Measurements from ENCODE around the gene PAXIP1.
"Not testable (repeated sequence)": the region's sequence is repeated elsewhere in the genome, so short reads cannot be mapped to it uniquely, and the experiment has no call there.

Gene PAXIP1, protein sequence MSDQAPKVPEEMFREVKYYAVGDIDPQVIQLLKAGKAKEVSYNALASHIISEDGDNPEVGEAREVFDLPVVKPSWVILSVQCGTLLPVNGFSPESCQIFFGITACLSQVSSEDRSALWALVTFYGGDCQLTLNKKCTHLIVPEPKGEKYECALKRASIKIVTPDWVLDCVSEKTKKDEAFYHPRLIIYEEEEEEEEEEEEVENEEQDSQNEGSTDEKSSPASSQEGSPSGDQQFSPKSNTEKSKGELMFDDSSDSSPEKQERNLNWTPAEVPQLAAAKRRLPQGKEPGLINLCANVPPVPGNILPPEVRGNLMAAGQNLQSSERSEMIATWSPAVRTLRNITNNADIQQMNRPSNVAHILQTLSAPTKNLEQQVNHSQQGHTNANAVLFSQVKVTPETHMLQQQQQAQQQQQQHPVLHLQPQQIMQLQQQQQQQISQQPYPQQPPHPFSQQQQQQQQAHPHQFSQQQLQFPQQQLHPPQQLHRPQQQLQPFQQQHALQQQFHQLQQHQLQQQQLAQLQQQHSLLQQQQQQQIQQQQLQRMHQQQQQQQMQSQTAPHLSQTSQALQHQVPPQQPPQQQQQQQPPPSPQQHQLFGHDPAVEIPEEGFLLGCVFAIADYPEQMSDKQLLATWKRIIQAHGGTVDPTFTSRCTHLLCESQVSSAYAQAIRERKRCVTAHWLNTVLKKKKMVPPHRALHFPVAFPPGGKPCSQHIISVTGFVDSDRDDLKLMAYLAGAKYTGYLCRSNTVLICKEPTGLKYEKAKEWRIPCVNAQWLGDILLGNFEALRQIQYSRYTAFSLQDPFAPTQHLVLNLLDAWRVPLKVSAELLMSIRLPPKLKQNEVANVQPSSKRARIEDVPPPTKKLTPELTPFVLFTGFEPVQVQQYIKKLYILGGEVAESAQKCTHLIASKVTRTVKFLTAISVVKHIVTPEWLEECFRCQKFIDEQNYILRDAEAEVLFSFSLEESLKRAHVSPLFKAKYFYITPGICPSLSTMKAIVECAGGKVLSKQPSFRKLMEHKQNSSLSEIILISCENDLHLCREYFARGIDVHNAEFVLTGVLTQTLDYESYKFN

DNA sequence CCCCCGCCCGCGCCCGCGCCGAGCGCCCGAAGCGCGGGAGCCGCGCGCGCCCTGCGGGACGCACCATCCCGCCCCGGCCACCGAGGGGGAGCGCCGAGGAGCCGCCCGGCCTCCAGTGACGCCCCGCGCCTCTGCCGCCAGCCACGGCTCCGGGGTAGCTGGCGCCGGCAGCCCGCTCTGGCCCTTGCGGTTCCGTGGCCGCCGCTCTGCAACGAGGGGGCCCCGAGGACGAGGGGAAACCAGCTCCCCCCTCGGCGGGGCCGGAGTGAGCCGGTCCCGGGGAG is at the start of gene PAXIP1:
TSS of gene PAXIP1 (minus strand) at position 33 of the 284 bp plus-strand sequence. CDS start 195 bp downstream, outside the sequence.
- no peak for DNase-seq (ENCODE audit: low read depth, low spot score)

DNA sequence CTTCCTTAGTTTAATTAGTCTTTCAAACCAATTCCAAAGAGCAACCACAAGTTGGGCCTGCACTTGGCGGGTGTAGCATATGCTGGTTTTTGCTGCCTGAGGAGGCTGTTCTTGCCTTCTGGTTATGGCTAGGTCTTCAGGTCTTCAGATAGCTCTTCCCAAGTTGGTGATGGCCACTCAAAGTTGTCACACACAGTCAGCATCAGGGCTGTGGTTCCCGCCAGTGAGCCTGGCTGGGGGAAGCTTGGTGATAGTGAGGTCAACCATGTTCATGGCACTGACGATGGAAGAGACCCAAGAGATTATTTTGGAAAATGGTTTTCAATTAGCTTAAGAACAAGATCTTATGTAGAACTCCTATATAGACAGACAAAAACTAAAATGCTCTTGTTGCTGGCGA is 48.4 kb upstream of the PAXIP1 start:
- DNase-seq (ENCODE audit: low read depth, low spot score) = no peak

- no peak for DNase-seq (ENCODE audit: low read depth, low spot score)
Measured at GRCh38 chr7:155048006-155048405, 45.1 kb upstream of the PAXIP1 start.

DNA sequence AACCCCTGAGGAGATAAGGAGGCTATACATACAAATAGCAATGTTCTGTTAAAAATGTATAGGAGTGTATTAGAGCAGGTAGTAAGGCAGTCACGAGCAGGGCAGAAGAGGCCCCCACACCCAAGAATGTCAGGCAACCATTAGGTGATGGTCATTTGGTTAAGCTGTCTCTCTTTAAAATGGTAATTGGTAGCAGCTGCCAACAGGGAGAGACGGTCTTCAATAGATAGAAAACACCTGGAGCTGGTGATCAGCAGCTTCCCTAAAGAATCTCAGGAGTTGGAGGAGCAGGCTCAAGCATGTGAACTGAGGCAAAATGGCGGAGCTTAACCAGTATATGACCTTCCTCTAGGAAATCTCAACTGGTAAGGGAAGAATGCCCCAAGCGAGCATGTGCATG is 40.8 kb upstream of the PAXIP1 start:
- DNase-seq (ENCODE audit: low read depth, low spot score) = no peak

- DNase-seq (ENCODE audit: low read depth, low spot score) = no peak
Measured at GRCh38 chr7:155038335-155038734, 35.4 kb upstream of the PAXIP1 start.

- DNase-seq (ENCODE audit: low read depth, low spot score) = not testable (repeated sequence)
Measured at GRCh38 chr7:155034495-155034894, 31.6 kb upstream of the PAXIP1 start.

DNA sequence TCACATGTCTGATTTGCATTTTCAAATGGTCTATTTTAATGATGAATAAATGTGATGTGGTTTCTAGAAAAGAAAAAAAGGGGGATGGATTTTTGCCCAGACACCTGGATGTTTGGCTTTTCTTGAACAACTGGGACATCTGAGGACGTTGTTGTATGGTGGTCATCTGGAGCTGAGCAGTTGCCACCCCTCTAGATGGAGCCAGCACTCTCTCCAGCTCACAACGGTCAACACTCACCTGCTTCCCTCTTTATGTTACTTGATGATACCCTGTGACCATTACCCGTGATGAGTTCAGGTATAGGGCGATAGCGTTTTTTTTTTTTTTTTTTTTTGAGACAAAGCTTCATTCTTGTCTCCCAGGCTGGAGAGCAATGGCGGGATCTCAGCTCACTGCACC is 30.1 kb upstream of the PAXIP1 start:
- DNase-seq (ENCODE audit: low read depth, low spot score) = no peak

- no peak for DNase-seq (ENCODE audit: low read depth, low spot score)
Measured at GRCh38 chr7:155027879-155028278, 25.0 kb upstream of the PAXIP1 start.

GRCh38 chr7:155021699-155022145 is 18.8 kb upstream of the PAXIP1 start:
- no peak for DNase-seq (ENCODE audit: low read depth, low spot score)

DNA sequence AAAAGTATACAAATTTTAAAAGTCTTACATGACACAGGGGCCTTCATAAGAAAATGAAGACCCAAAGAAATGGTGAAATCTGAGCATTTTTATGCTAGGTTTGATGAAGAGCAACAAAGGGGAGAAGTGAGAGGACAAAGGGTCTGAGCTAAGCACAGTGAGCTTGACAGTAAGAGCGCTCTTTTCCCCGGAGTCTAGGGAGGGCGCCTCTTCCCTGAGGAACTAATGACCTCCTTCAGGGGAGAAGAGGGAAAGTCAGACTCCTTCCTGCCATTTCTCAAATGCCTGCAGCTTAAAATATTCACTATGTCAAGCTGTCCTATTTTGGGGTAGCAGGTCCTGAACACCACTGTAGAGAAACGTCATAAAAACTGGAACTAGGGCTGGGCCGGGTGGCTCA is 18.1 kb upstream of the PAXIP1 start:
- no peak for DNase-seq (ENCODE audit: low read depth, low spot score)

GRCh38 chr7:155017834-155018233 is 14.9 kb upstream of the PAXIP1 start:
- no peak for DNase-seq (ENCODE audit: low read depth, low spot score)

DNA sequence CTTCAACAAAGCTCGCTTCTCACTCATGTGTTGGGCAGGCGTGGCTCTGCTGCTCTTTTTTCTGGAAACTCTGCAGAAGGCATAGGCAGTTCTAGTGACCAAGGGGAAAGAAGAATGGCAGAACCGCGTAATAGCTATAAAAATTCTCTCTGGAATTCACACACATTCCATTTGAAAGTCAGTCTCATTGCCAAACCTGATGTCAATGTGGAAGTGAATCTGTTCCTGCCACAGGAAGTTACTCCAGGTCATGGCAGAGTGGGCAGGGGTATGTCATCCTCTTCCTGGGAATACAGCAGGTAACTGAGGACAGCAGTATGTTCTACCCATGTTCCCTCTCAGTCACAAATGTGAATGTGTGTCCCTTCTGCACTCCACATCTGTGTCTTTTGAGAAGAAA is 8.2 kb upstream of the PAXIP1 start:
- DNase-seq (ENCODE audit: low read depth, low spot score) = no peak

- DNase-seq (ENCODE audit: low read depth, low spot score) = no peak
Measured at GRCh38 chr7:155009570-155010157, 6.7 kb upstream of the PAXIP1 start.

DNA sequence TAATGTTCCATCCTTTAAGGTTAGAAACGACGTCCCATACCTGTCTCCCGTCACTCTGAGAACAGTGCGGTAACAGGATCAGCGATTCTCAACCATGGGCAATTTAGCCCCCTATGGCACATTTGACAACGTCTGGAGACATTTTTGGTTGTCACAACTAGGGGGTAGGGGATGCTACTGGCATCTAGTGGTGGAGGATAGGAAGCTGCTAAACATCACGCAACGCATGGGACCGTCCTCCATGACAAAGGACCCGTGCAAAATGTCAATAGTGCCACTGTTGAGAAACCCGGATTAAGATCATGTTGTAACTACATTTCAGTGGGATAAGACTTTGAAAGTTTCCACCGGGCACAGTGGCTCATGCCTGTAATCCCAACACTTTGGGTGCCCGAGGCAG is 5.0 kb upstream of the PAXIP1 start:
- no peak for DNase-seq (ENCODE audit: low read depth, low spot score)

GRCh38 chr7:155003376-155004214 is 671 bp upstream of the PAXIP1 start:
- no peak for DNase-seq (ENCODE audit: low read depth, low spot score)

GRCh38 chr7:155002411-155003091 is 373 bp downstream of the PAXIP1 start:
- DNase-seq (ENCODE audit: low read depth, low spot score) = no peak

DNA sequence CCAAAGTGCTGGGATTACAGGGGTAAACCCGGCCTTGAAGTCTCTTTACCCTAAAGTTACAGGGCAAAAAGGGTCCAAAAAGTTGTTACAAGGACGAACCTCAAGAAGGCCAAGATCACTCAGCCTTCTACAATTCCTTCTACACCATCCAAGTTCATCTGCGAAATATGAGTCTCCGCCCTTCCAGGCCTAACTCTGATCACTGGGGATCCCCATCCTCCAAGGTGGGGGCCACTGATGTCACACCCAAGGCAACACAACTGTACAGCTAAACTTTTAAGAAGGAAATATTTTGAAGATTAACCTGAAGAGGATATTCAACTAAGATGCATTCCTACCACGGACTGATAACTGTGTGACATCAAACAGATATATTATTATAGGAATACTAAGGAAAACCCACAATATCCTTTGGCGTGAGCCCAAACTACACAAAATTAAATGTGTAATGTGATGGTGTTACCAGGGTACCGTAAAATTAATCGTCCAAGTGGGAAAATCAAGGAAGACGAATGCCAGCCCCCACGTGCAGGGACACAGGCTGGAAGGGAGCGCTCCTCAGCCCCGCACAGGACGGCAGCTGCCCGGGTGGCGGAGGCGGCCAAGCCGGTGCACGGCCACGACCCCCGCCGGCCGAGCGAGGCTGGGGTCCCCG is 1.0 kb downstream of the PAXIP1 start:
- DNase-seq (ENCODE audit: low read depth, low spot score) = no peak

GRCh38 chr7:155000795-155001194 is 2.1 kb downstream of the PAXIP1 start:
- no peak for DNase-seq (ENCODE audit: low read depth, low spot score)

- no peak for DNase-seq (ENCODE audit: low read depth, low spot score)
Measured at GRCh38 chr7:154998481-154998880, 4.4 kb downstream of the PAXIP1 start.

DNA sequence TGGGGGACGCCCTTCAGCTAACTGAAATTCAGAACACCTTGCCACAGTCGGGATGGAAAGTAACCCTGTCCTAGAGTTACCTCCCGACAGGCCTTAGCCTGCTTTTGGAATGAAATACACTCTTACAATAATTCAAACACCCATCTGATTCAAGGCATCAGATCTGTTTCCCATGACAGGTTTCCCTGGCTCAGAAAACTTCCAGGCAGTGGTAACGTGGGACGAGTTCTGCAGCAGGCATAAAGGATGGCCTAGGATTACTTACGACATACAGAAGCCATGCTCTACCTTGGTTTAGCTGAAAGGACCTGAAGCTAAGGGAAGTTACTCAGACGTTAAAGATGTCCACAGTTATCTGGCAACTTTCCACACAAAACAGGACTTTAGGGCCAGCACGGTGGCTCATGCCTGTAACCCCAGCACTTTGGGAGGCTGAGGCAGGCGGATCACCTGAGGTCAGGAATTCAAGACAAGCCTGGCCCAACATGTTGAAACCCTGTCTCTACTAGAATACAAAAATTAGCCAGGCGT is 5.0 kb downstream of the PAXIP1 start:
- no peak for DNase-seq (ENCODE audit: low read depth, low spot score)

Data from iPS DF 19.7 (cell line).